EL (cell line): ENCODE measurements around the gene SPTBN2.
A peak's percentile ranks its signal among the peaks of the same experiment; 100 is the strongest.
"Not testable (repeated sequence)": the region's sequence is repeated elsewhere in the genome, so short reads cannot be mapped to it uniquely, and the experiment has no call there.

Experiments
- DNase-seq: peaks from one replicate; pipeline ENCODE4 v3.0.0-alpha.2; 2016

Gene SPTBN2

DNA sequence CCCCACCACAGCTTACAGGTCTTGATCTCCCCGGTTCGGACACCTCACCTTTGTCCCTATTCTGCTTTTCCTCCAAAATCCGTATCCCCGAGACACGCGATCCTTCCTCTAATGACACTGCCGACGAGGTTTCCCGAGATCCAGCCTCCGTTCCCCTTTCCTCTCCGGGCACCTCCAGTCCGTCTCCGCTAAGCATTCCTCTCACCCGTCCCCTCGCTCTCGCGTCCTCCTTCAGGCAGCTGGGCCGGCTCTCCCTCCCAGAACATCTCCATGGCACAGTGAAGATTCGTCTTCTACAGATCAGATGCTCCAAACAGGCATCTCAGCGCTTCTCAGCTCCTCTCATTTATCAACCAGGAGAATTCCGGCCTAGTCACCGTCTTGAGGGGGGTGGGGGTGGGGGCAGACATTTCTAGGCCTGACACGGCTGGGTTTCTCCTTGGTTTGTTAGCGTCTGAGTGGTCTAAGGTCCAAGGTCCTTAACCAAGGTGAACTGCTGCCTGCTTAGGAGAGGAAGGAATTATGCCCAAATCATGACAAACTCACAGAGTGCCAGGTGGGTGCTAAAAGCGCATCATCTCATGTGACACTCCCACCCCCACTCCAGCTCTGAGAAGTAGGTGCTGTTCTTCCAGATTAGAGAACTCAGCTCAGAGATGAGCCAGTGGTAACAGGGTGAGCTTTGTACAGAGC lies at the start of gene SPTBN2:
SPTBN2 (minus strand) TSS at position 524 of the 693 bp plus-strand sequence. CDS start 7,976 bp downstream, outside the sequence.
- DNase-seq = peak; percentile 25

GRCh38 chr11:66768818-66769217 lies 39.8 kb upstream of the SPTBN2 start:
- no peak for DNase-seq

DNA sequence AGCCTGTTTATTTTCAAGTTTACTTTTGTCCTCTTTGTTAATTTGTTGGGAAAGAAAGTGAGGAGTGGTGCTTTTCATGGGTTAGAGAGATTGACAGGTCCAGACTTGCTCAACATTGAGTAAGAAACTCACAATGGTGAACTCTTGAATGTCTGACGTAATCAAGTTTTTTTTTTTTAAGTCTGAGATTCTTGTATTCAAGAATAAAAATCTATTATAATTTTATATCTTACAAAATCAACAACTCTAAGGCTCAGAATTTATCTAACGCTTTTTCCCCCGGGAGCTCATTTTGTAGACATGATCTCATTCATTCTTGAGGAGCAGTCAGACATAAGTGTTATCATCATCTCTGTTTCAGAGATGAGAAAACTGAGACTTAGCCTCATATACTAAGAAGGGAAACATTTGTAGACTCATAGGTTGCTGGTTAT lies 39.1 kb upstream of the SPTBN2 start:
- no peak for DNase-seq

DNA sequence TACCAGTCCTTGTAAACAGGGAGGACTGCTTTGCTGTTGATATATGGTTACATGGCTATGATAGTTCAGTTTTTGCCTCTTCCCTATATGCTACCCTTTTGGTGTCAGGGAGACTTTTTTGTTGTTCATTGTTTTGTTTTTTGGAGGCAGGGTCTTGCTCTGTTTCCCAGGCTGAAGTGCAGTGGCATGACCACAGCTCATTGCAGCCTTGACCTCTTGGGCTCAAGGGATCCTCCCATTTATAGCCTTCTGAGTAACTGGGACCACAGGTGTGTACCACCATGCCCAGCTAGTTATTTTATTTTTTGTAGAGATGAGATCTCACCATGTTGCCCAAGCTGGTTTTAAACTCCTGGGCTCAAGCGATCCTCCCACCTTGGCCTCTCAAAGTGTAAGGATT lies 38.6 kb upstream of the SPTBN2 start:
- no peak for DNase-seq

- DNase-seq = no peak
Measured at GRCh38 chr11:66766681-66767080, 37.7 kb upstream of the SPTBN2 start.

- DNase-seq = no peak
Measured at GRCh38 chr11:66762088-66762487, 33.1 kb upstream of the SPTBN2 start.

GRCh38 chr11:66752148-66752547 lies 23.1 kb upstream of the SPTBN2 start:
- DNase-seq = no peak

- DNase-seq = no peak
Measured at GRCh38 chr11:66749091-66749490, 20.1 kb upstream of the SPTBN2 start.

- no peak for DNase-seq
Measured at GRCh38 chr11:66747480-66747879, 18.5 kb upstream of the SPTBN2 start.

DNA sequence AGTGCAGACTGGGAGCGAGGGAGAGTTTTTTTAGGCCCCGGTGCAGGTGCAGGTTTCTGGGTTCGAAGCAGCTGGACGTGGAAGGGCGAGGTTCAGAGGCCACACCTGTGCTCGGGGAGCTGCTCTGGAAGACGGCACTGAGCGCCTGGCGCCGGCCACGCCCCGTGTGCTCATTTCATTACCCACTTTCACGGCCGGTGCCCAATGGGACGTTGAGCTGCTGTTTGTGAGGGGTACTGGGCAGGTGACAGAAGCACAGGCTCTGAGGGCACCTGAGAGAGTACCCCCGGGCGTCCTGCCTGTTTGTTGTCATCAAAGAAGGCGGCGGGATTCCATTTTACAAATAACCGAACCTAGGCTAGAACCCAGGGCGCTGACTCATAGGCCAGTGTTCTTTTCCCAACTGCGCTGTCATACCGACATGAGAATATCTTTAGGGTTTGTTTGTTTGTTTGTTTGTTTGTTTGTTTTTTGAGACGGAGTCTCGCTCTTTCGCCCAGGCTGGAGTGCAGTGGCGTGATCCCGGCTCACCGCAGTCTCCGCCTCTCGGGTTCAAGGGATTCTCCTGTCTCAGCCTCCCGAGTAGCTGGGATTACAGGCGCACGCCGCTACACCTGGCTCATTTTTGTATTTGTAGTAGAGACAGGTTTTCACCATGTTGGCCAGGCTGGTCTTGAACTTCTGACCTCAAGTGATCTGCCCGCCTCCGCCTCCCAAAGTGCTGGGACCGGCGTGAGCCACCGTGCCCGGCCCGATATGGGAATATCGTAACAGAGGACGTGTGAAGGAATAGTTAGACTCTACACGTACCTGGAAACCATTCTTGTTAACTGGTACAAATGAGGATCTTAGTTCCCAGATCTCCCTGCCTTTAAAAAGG lies 16.6 kb upstream of the SPTBN2 start:
- DNase-seq = no peak

GRCh38 chr11:66744485-66745355 lies 15.7 kb upstream of the SPTBN2 start:
- peak; percentile 77 for DNase-seq

- no peak for DNase-seq
Measured at GRCh38 chr11:66743271-66743968, 14.4 kb upstream of the SPTBN2 start.

DNA sequence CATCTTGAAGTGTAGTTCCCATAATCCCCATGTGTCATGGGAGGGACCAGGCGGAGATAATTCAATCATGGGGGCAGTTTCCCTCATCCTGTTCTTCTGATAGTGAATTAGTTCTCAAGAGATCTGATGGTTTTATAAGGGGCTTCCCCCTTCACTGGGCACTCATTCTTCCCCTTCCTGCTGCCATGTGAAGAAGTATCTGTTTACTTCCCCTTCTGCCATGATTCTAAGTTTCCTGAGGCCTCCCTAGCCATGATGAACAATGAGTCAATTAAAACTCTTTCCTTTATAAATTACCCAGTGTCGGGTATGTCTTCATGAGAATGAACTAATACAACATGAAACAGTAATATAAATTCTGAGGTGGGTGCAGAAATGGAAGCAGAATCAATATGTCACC lies 12.1 kb upstream of the SPTBN2 start:
- DNase-seq = no peak

GRCh38 chr11:66739983-66740382 lies 11.0 kb upstream of the SPTBN2 start:
- DNase-seq = peak; percentile 53

DNA sequence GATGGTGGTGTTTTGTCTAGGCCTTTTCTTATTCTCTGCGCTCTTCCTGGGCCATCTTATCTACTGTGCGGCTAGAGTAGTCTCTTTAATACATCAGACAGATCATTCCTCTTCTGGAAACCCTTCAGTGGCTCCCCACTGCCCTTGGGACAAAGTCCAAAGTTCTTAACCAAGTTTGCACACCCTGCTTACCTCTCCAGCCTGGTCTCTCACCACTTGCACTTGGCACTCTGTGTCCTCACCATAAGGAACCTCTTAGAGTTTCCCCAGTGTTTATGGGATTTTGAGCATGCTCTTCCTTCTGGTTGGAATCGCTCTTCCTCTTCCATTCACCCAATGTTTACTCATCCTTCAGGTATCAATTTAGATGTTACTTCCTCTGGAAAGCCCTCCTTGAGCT lies 5.2 kb upstream of the SPTBN2 start:
- DNase-seq = no peak

GRCh38 chr11:66729447-66729846 lies 431 bp upstream of the SPTBN2 start:
- DNase-seq = no peak

DNA sequence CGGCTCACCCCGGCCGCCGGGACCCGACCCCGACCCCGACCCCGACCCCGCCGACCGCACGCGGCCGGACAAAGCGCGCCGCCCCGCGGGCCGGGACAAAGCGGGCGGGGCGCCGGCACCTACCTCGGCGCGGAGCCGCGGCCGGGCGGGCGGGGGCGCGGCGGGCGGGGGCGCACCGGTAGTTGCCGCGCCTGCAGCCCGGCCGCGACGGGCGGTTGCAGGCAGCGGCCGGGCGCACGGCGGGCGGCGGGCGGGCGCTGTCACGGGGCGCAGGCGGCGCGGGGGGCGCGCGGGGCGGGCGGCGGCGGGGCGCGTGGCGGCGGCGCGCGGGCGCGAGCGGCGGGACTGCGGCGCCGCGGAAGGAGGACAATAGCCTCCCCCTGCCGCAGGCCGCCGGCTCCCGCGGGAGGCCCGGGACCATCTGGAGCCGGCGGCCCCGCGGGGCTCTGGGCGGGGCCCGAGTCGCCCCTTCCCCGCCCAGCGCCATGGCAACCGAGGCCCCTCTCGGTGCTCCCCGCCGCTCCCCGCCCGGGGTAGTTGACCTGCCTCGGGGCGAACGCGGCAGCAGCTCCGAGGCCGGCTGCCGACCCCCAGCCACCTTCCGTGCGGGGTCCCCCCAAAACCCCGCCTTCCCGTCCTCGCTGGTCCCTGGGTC lies 851 bp downstream of the SPTBN2 start:
- no peak for DNase-seq

DNA sequence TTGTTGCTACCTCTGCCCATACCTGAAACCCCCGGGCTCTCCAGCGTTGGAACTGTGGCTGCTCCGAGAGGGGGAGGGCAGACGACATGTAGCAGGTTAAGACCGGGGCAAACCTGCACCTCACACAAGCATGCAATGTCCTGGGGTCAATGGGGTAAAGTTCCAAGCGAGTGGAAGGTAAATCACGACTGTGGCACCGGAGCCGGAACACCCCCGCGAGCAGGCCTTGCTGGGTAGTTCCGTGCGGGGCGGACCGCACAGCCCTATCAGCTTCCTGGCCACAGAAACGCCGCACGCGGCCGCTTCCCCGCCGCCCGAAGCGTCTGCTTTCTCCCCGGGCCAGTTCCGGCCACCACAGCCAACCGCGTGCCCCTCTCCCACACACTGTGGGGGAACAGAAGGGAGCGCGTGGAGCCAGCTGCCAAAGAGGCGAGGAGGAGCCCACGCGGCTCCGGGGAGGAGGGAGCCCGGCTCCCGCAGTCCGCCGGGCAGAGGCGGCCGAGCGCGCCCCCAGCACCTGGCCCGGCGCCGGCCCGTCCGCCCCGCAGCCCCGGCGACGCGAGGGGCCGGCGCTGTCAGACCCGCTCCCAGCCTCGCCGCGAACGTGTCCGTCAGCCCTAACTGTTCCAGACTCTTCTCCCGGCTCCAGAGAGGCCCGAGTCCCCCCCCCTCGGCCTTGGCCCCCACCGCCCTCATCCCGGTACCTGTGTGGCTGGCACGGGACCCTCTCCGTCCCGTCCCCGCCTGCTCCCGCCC lies 1.6 kb downstream of the SPTBN2 start:
- DNase-seq = peak; percentile 31

GRCh38 chr11:66725647-66726046 lies 3.4 kb downstream of the SPTBN2 start:
- no peak for DNase-seq

- no peak for DNase-seq
Measured at GRCh38 chr11:66725114-66725513, 3.9 kb downstream of the SPTBN2 start.

- DNase-seq = not testable (repeated sequence)
Measured at GRCh38 chr11:66724167-66724566, 4.8 kb downstream of the SPTBN2 start.
